Esophagus muscularis mucosa (tissue), 4 donors: Measurements from ENCODE around the gene IGLL5.

Experiments used
- EP300 ChIP-seq: sonication (generic); formaldehyde crosslinking; IDR thresholded peaks from one replicate; pipeline ENCODE4 v1.6.1; 2017; ENCODE audit warnings: antibody characterized with exemption
- POLR2A ChIP-seq: fragments of 450-650 bp; IDR thresholded peaks from one replicate; pipeline ENCODE4 v1.6.1; 2017; ENCODE audit warnings: antibody characterized with exemption, moderate library complexity, mild to moderate bottlenecking, low read depth
- POLR2AphosphoS5 ChIP-seq, 2 donors: sonication (generic); formaldehyde crosslinking; IDR thresholded peaks; one replicate each; pipeline ENCODE4 v1.6.1; 2017; ENCODE audit warnings: antibody characterized with exemption in 2 of 2
- TF ChIP-seq, protein P1 (sequence below), 3 experiments: fragments of 200-600 bp in 2 of 3; fragments of 450-650 bp in 1 of 3; sonication (generic) in 2 of 3; IDR thresholded peaks; one replicate each; pipeline ENCODE4 v1.5.1; 2017 to 2019; ENCODE audit warnings: antibody characterized with exemption in 3 of 3, mild to moderate bottlenecking in 2 of 3, moderate library complexity in 1 of 3

DNA sequence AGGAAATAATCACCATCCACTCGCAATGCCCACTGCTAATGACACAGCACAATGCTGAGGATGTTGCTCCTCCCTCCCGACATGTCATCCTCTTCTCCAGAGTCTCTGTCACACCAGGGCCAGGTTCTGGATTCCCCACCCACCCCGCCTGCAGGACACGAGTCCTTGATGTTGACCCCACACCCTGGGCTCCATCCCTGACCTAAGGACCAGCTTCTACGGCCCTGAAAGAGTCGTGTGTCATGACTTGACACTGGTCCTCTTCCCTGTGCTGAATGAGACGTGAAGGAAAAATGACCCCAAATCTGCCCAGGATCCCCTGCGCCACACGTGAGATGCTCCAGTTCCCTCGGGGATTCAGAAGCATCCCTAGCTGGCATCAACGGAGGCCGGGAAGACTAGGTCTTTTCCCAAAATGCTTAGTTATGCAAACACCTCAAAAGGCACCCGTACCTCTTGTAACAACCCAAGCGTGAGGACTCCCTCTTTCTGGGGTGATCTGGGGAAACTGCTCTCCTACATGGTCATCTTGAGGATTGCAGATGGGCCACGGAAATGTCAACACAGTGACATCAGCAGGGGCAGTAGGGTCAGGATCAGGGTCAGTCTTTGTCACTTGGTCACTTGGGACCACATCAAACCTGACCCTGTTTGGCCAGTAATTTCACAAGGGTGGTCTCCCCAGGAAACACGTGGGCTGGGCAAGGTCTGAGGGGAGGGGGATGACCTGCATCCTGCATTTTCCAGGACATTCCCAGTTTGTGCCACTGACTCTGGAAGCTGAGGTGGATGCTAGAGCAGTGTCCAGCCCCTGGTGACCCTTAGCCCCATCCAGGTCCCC lies 42.0 kb downstream of the IGLL5 start:
- TF ChIP-seq POLR2AphosphoS5 (IDR thresholded peaks at IDR 0.05), result no peak
- no peak for TF ChIP-seq POLR2A
- TF ChIP-seq, protein P1, sequence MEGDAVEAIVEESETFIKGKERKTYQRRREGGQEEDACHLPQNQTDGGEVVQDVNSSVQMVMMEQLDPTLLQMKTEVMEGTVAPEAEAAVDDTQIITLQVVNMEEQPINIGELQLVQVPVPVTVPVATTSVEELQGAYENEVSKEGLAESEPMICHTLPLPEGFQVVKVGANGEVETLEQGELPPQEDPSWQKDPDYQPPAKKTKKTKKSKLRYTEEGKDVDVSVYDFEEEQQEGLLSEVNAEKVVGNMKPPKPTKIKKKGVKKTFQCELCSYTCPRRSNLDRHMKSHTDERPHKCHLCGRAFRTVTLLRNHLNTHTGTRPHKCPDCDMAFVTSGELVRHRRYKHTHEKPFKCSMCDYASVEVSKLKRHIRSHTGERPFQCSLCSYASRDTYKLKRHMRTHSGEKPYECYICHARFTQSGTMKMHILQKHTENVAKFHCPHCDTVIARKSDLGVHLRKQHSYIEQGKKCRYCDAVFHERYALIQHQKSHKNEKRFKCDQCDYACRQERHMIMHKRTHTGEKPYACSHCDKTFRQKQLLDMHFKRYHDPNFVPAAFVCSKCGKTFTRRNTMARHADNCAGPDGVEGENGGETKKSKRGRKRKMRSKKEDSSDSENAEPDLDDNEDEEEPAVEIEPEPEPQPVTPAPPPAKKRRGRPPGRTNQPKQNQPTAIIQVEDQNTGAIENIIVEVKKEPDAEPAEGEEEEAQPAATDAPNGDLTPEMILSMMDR (IDR thresholded peaks at IDR 0.05), result no peak
- TF ChIP-seq EP300, result no peak
